ENCODE measurements around the gene RGS18. TPM values are rescaled to one million over a fixed set of nuclear protein-coding genes. Genes with fewer than 3 reads are reported as not detected.
A peak's percentile ranks its signal among the peaks of the same experiment; 100 is the strongest.
"Not testable (repeated sequence)": the region's sequence is repeated elsewhere in the genome, so short reads cannot be mapped to it uniquely, and the experiment has no call there.

Gene RGS18
- total and polyA plus RNA-seq, 2 of the 8 experiments (the other 6 are each of a cell fraction or from before 2014, with no cell fraction given): not detected

DNA sequence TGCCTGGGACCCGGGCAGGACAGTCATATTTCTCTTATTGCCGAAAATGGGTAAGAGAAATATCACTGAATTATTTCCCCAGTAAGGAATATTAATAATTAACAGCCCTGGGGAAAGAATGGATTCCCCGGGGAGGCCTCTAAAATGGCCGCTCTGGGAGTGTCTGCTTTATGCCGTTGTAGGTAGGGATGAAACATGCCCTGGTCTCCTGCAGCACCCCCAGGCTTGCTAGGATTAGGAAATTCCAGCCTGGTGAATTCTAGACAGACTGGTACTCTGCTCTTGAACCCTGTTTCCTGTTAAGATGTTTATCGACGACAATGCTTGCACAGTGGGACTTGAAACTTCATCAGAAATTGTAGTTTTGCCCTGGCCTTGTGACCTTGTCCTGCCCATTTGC lies 6.7 kb downstream of the RGS18 start:
- H3K4me1 ChIP-seq (replicated peaks in 1 of 4; ENCODE audit: control insufficient read depth in 3 of 4, insufficient read depth in 4 of 4, low read length in 3 of 4); H3K14ac ChIP-seq (ENCODE audit: insufficient read length); H3K79me1 ChIP-seq (ENCODE audit: low read depth, low read length); H2BK120ac ChIP-seq (replicated peaks; ENCODE audit: low read depth, low read length); H2BK5ac ChIP-seq (ENCODE audit: low read depth, low read length); H2BK12ac ChIP-seq (ENCODE audit: low read depth, low read length); H3K56ac ChIP-seq (replicated peaks; ENCODE audit: insufficient read length, low read depth, low read length); H2BK15ac ChIP-seq (ENCODE audit: low read length); POLR2A ChIA-PET (ENCODE audit: partially characterized antibody); H4K20me1 ChIP-seq (replicated peaks in 1 of 2; ENCODE audit: control insufficient read depth in 1 of 2, insufficient read depth in 2 of 2, low read length in 2 of 2); H3K23me2 ChIP-seq (ENCODE audit: low read depth, low read length); H3K4me2 ChIP-seq (ENCODE audit: insufficient read depth in 1 of 2, low read depth in 2 of 2, low read length in 2 of 2); H3K27me3 ChIP-seq (replicated peaks in 1 of 4; ENCODE audit: control insufficient read depth in 3 of 4, extremely low read depth in 1 of 4, insufficient read depth in 3 of 4, low read length in 3 of 4); H2BK20ac ChIP-seq (ENCODE audit: low read length); H3K23ac ChIP-seq (ENCODE audit: insufficient read length); H2AFZ ChIP-seq (ENCODE audit: low read length); H3K4me3 ChIP-seq (ENCODE audit: extremely low read depth in 1 of 4, insufficient read depth in 2 of 4, low read depth in 3 of 4, low read length in 4 of 4); H4K5ac ChIP-seq (ENCODE audit: insufficient read length, low read depth, low read length); H3K27ac ChIP-seq (ENCODE audit: low read depth, low read length); H4K8ac ChIP-seq (ENCODE audit: extremely low read depth, insufficient read depth, low read length); H4K91ac ChIP-seq (replicated peaks; ENCODE audit: insufficient read length, low read length); H3K18ac ChIP-seq (ENCODE audit: extremely low read depth, low read length); H3K79me2 ChIP-seq (ENCODE audit: control insufficient read depth in 1 of 2, insufficient read depth in 2 of 2, low read length in 2 of 2); DNase-seq (ENCODE audit: low read depth in 1 of 2, low spot score in 2 of 2); H3K9me3 ChIP-seq (ENCODE audit: insufficient read depth in 2 of 2, low read depth in 1 of 2, low read length in 1 of 2); H2AK5ac ChIP-seq (ENCODE audit: low read depth, low read length); H3K9ac ChIP-seq (replicated peaks in 1 of 4; ENCODE audit: extremely low read depth in 1 of 4, low read depth in 3 of 4, low read length in 3 of 4); CTCF ChIA-PET (ENCODE audit: partially characterized antibody); H3K36me3 ChIP-seq (ENCODE audit: control insufficient read depth in 2 of 4, insufficient read depth in 4 of 4, low read length in 3 of 4); FAIRE-seq; H3K4ac ChIP-seq (replicated peaks; ENCODE audit: insufficient read length, low read depth, low read length): not testable (repeated sequence)
- peak in 1 of 2 experiments; percentile 93; a peak in 1 of 3 replicates for TF ChIP-seq EP300 (IDR thresholded peaks at IDR 0.05; ENCODE audit: borderline replicate concordance in 1 of 2, low read depth in 2 of 2, low read length in 2 of 2)
- 92% methylated on average over 7 of the region's 7 CpGs; no CpG with 5 or more reads in 1 of the 2 experiments for WGBS, 2 experiments (ENCODE audit: extremely low coverage in 1 of 2, insufficient coverage in 1 of 2, insufficient read length in 1 of 2, insufficient replicate concordance in 2 of 2, low coverage in 1 of 2, low lambda C conversion rate in 2 of 2, missing lambda C conversion rate in 1 of 2)
